ENCODE data around the gene ZBTB34.

Gene ZBTB34

GRCh38 chr9:126872516-126872915 lies 12.1 kb downstream of the ZBTB34 start:
- ATAC-seq (replicated peaks; ENCODE audit: extremely low read depth, poor library complexity, severe bottlenecking) (no peak), DNase-seq (ENCODE audit: low spot score in 2 of 2) (no peak)
- Mint-ChIP-seq H3K27me3 (no peaks in the 10 kb centered on the region), H3K27ac (ENCODE audit: low read depth) (peak overlapping the region; percentile 32), H3K4me3 (no peak overlapping the region), H3K36me3 (ENCODE audit: insufficient read depth) (peaks cover 4% of the 10 kb centered on the region), H3K4me1 (peaks cover 64% of the 10 kb centered on the region), H3K9me3 (no peaks in the 10 kb centered on the region)

DNA sequence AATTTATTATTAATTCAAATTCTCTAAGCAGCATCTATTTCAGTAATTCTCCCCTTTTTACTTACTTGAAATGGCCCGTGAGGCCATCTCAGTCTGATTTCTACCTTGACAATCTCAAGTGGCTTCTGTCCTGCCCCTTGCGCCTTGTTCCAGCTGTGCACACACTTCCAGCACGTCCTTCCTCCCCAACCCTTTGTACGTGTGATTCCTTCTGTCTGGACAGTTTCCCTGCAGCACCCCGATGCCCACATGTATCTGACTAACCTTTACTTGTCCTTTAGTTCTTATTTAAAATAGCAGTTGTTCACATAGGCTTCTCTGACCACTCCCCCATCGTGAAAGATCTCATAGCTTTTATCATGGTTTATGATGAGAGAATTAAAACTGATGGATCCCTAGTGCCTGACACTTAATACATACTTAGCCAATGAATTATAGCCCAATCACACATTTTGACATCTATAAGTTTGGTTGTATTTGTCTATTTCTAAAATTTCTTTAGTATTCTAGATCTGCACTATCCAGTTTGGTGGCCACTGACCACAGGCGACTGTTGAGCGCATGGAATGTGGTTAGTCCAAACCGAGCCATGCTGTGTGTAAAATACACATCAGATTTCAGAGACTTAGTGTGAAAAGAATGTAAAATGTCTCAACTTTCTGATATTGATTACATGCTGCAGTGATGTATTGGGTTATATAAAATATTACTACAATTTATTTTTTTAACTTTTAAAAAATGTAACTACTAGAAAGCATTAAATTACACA lies 14.3 kb downstream of the ZBTB34 start:
- Mint-ChIP-seq H3K27ac (ENCODE audit: low read depth) (peak overlapping the region; percentile 4), H3K36me3 (ENCODE audit: insufficient read depth) (peaks cover 8% of the 10 kb centered on the region), H3K4me1 (peaks cover 49% of the 10 kb centered on the region), H3K4me3 (no peak overlapping the region), H3K9me3 (no peaks in the 10 kb centered on the region), H3K27me3 (no peaks in the 10 kb centered on the region)
- DNase-seq (ENCODE audit: low spot score in 2 of 2) (no peak), ATAC-seq (replicated peaks; ENCODE audit: extremely low read depth, poor library complexity, severe bottlenecking) (no peak)

DNA sequence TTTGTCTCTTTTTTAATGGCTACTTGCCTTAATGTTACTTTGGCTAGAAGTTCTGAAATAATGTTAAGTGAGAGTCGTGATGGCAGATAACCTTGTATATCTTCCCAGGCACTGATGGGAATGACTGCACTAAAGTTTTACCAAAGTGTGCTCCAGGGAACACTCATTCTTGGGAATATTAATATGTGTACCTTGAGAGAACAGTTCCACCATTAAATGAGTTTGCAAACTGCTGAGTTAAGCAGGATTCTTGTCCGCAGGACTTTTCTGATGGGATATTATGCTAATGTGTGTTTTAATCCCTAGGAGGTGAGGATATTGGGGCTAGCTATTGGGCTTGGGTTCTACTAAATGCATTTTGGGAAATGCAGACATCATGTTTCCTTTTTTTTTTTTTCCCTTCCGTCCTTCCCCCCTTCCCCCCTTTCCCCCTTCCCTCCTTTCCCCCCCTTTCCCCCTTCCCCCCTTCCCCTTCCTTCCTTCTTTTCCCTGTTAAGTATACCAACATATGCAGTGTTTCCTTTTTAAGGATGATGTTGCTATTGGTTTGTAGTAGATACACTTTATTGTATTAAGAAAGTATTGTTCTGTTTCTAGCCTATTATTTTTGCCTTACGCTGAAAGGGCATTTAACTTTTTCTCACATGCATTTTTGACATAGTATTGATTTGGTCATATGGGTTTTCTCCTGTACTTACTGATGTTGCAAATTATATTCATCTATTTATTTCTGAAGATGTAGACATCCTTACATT lies 15.5 kb downstream of the ZBTB34 start:
- Mint-ChIP-seq H3K36me3 (ENCODE audit: insufficient read depth) (peaks cover 14% of the 10 kb centered on the region), H3K27ac (ENCODE audit: low read depth) (peak overlapping the region; percentile 79), H3K4me3 (no peak overlapping the region), H3K27me3 (no peaks in the 10 kb centered on the region), H3K4me1 (peaks cover 44% of the 10 kb centered on the region), H3K9me3 (no peaks in the 10 kb centered on the region)
- no peak for ATAC-seq (replicated peaks; ENCODE audit: extremely low read depth, poor library complexity, severe bottlenecking)
- DNase-seq (ENCODE audit: low spot score in 2 of 2): no peak

- ATAC-seq (replicated peaks; ENCODE audit: extremely low read depth, poor library complexity, severe bottlenecking) (no peak), DNase-seq (ENCODE audit: low spot score in 2 of 2) (no peak)
- Mint-ChIP-seq H3K4me1 (peaks cover 44% of the 10 kb centered on the region), H3K9me3 (no peaks in the 10 kb centered on the region), H3K4me3 (no peak overlapping the region), H3K27ac (ENCODE audit: low read depth) (peak overlapping the region; percentile 79), H3K27me3 (no peaks in the 10 kb centered on the region), H3K36me3 (ENCODE audit: insufficient read depth) (peaks cover 14% of the 10 kb centered on the region)
Measured at GRCh38 chr9:126876531-126876930, 16.1 kb downstream of the ZBTB34 start.

GRCh38 chr9:126877418-126877817 lies 17.0 kb downstream of the ZBTB34 start:
- H3K27ac Mint-ChIP-seq (ENCODE audit: low read depth): peak overlapping the region; percentile 79
- peaks cover 14% of the 10 kb centered on the region for H3K36me3 Mint-ChIP-seq (ENCODE audit: insufficient read depth)
- H3K27me3 Mint-ChIP-seq: no peaks in the 10 kb centered on the region
- DNase-seq (ENCODE audit: low spot score in 2 of 2): peak in 1 of 2 donors; percentile 19
- peak; percentile 92 for ATAC-seq (replicated peaks; ENCODE audit: extremely low read depth, poor library complexity, severe bottlenecking)
- no peaks in the 10 kb centered on the region for H3K9me3 Mint-ChIP-seq
- peaks cover 40% of the 10 kb centered on the region for H3K4me1 Mint-ChIP-seq
- H3K4me3 Mint-ChIP-seq: peak overlapping the region; percentile 53

- peaks cover 31% of the 10 kb centered on the region for H3K4me1 Mint-ChIP-seq
- no peak overlapping the region for H3K4me3 Mint-ChIP-seq
- H3K27ac Mint-ChIP-seq (ENCODE audit: low read depth): no peak overlapping the region
Measured at GRCh38 chr9:126879288-126879687, 18.8 kb downstream of the ZBTB34 start.

DNA sequence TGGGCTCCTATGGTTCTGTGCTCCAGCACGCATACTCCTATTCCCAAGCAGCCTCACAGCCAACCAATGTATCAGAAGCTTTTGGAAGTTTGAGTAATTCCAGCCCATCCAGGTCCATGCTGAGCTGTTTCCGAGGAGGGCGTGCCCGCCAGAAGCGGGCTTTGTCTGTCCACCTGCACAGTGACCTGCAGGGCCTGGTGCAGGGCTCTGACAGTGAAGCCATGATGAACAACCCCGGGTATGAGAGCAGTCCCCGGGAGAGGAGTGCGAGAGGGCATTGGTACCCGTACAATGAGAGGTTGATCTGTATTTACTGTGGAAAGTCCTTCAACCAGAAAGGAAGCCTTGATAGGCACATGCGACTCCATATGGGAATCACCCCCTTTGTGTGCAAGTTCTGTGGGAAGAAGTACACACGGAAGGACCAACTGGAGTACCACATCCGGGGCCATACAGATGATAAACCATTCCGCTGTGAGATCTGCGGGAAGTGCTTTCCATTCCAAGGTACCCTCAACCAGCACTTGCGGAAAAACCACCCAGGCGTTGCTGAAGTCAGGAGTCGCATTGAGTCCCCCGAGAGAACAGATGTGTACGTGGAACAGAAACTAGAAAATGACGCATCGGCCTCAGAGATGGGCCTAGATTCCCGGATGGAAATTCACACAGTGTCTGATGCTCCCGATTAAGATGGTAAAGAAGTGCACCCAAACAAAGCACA lies 19.9 kb downstream of the ZBTB34 start:
- Mint-ChIP-seq H3K27me3 (no peaks in the 10 kb centered on the region), H3K9me3 (no peaks in the 10 kb centered on the region), H3K36me3 (ENCODE audit: insufficient read depth) (peaks cover 17% of the 10 kb centered on the region), H3K27ac (ENCODE audit: low read depth) (no peak overlapping the region), H3K4me1 (peaks cover 23% of the 10 kb centered on the region), H3K4me3 (no peak overlapping the region)
- ATAC-seq (replicated peaks; ENCODE audit: extremely low read depth, poor library complexity, severe bottlenecking) (no peak), DNase-seq (ENCODE audit: low spot score in 2 of 2) (no peak)

More at GRCh38 chr9:126879288-126879687, 18.8 kb downstream of the ZBTB34 start:
- Mint-ChIP-seq H3K27me3 (no peaks in the 10 kb centered on the region), H3K36me3 (ENCODE audit: insufficient read depth) (peaks cover 17% of the 10 kb centered on the region), H3K9me3 (no peaks in the 10 kb centered on the region)
- DNase-seq (ENCODE audit: low spot score in 2 of 2) (no peak), ATAC-seq (replicated peaks; ENCODE audit: extremely low read depth, poor library complexity, severe bottlenecking) (no peak)

- DNase-seq (ENCODE audit: low spot score in 2 of 2) (no peak), ATAC-seq (replicated peaks; ENCODE audit: extremely low read depth, poor library complexity, severe bottlenecking) (no peak)
- H3K27me3 Mint-ChIP-seq: no peaks in the 10 kb centered on the region
- H3K4me3 Mint-ChIP-seq: no peak overlapping the region
- peaks cover 20% of the 10 kb centered on the region for H3K4me1 Mint-ChIP-seq
- H3K36me3 Mint-ChIP-seq (ENCODE audit: insufficient read depth): peaks cover 17% of the 10 kb centered on the region
- H3K9me3 Mint-ChIP-seq: no peaks in the 10 kb centered on the region
- no peak overlapping the region for H3K27ac Mint-ChIP-seq (ENCODE audit: low read depth)
Measured at GRCh38 chr9:126880947-126881332, 20.5 kb downstream of the ZBTB34 start.

GRCh38 chr9:126882746-126883145 lies 22.3 kb downstream of the ZBTB34 start:
- ATAC-seq (replicated peaks; ENCODE audit: extremely low read depth, poor library complexity, severe bottlenecking): no peak
- Mint-ChIP-seq H3K27me3 (no peaks in the 10 kb centered on the region), H3K9me3 (no peaks in the 10 kb centered on the region), H3K4me1 (peaks cover 2% of the 10 kb centered on the region), H3K4me3 (no peak overlapping the region), H3K27ac (ENCODE audit: low read depth) (no peak overlapping the region), H3K36me3 (ENCODE audit: insufficient read depth) (peaks cover 13% of the 10 kb centered on the region)
- no peak for DNase-seq (ENCODE audit: low spot score in 2 of 2)

GRCh38 chr9:126883636-126884035 lies 23.2 kb downstream of the ZBTB34 start:
- DNase-seq (ENCODE audit: low spot score in 2 of 2): no peak
- no peak overlapping the region for H3K27ac Mint-ChIP-seq (ENCODE audit: low read depth)

GRCh38 chr9:126885131-126885641 lies 24.7 kb downstream of the ZBTB34 start:
- peaks cover 6% of the 10 kb centered on the region for H3K4me1 Mint-ChIP-seq
- no peaks in the 10 kb centered on the region for H3K27me3 Mint-ChIP-seq
- DNase-seq (ENCODE audit: low spot score in 2 of 2): no peak
- H3K4me3 Mint-ChIP-seq: no peak overlapping the region
- no peaks in the 10 kb centered on the region for H3K9me3 Mint-ChIP-seq
- ATAC-seq (replicated peaks; ENCODE audit: extremely low read depth, poor library complexity, severe bottlenecking): no peak
- H3K36me3 Mint-ChIP-seq (ENCODE audit: insufficient read depth): peaks cover 6% of the 10 kb centered on the region
- H3K27ac Mint-ChIP-seq (ENCODE audit: low read depth): no peak overlapping the region

More at GRCh38 chr9:126883636-126884035, 23.2 kb downstream of the ZBTB34 start:
- peaks cover 12% of the 10 kb centered on the region for H3K36me3 Mint-ChIP-seq (ENCODE audit: insufficient read depth)
- no peak for ATAC-seq (replicated peaks; ENCODE audit: extremely low read depth, poor library complexity, severe bottlenecking)
- no peaks in the 10 kb centered on the region for H3K9me3 Mint-ChIP-seq
- no peaks in the 10 kb centered on the region for H3K27me3 Mint-ChIP-seq
- H3K4me1 Mint-ChIP-seq: no peaks in the 10 kb centered on the region
- H3K4me3 Mint-ChIP-seq: no peak overlapping the region

GRCh38 chr9:126886034-126886822 lies 25.8 kb downstream of the ZBTB34 start:
- Mint-ChIP-seq H3K27me3 (no peaks in the 10 kb centered on the region), H3K36me3 (ENCODE audit: insufficient read depth) (peaks cover 2% of the 10 kb centered on the region), H3K27ac (ENCODE audit: low read depth) (no peak overlapping the region)

More at GRCh38 chr9:126886034-126886822, 25.8 kb downstream of the ZBTB34 start:
- no peaks in the 10 kb centered on the region for H3K9me3 Mint-ChIP-seq
- DNase-seq (ENCODE audit: low spot score in 2 of 2): no peak
- H3K4me3 Mint-ChIP-seq: no peak overlapping the region
- ATAC-seq (replicated peaks; ENCODE audit: extremely low read depth, poor library complexity, severe bottlenecking): no peak
- peaks cover 6% of the 10 kb centered on the region for H3K4me1 Mint-ChIP-seq

Measured in central memory CD8-positive, alpha-beta T cell (primary cell).